Activated CD4-positive, alpha-beta T cell treated with anti-CD3 and anti-CD28 coated beads for 1 hour (primary cell): ENCODE measurements around the gene TUB.

Experiments used
- DNase-seq: peaks from one replicate; pipeline ENCODE4 v3.0.0-alpha.2; 2020

The TUB gene

DNA sequence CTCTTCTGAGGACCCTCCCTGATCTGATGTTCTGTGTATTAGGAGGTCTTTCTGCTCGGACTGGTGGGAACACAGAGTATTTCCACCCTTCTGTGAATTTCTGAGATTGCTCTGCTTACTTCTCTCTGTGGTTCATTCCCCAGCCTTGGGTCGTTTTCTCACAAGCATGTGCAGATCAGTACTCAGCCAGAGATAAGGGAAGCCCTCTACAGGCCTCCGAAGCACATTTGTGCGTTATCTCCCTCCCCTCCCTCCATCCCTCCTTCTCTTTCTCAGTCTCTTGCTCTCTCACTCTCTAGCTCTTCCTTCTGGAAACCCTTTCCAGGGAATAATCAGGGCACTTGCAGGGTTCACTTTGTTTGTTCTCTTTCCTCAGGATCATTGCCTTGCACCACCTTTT lies 35.2 kb upstream of the TUB start:
- no peak for DNase-seq

DNA sequence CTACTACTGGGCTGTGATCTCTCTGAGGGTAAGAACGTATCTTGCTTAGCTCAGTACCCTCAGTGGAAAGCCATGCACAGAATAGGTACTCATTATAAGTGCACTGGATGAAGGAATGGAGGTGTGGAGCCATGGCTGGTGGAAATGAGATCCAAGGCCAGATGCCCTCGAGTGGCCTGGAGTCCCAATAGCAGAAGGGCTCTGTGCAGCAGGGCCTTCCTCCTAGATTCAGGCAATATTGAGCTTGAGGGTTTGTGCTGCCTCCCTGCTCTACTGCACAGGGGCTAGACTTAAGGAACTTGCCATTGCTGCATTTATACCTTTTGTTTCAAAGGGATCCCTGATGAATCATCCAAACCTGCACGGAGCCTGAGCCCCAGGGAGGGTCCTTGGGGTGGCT lies 33.6 kb upstream of the TUB start:
- DNase-seq, result no peak

DNA sequence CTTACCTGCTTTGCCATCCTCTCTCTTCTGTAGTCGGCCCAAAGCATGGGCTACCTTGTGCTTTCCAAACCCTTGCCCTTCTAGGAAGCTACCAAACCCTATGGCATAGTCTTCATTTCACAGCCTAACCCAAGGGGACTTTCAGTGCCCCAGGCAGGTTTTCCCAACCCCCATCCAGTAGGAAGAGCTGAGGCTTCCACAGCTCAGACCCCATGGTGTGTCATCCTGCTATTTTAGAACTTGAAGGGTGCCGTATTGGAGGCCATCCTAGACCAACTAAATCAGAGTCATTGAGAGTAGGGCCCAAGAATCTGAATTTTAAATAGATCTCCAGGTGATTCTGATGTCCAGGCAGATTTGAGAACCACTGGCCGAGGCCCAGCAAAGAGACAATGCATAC lies 31.9 kb upstream of the TUB start:
- no peak for DNase-seq

DNA sequence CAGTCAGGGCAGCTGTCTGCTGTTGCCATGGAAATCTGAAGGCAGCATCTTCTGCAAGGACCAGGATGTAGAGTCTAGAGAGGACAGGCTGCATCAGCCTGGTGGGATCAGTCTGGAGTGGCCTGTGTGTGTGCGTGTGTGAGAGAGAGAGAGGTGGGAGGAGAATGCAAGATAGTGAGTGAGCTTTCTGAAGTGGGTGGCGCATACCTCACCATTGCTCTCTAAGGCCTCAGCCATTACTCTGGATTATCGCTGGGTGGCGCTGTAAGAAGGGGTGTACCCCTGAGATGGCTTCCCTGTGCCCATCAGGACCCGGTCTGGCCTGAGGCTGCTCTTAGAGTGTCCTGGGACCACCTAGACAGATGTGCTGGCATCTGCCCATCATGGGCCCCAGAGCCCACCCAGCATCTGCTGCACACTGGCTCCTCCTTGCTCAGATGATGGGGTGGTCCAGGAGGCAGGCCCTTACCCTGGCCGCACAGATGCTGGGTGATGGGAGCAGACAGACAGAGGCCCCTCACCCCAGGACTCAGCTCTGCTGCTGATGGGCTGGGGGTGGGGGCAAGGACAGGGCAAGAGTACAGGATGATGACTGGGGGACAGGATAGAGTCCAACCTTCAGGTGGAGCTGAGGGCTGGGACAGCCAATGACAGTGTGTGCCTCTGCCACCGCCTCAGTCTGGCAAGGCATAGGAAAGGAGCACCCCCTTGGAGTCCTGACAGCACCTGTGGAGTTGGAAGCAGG lies 25.7 kb upstream of the TUB start:
- DNase-seq, result no peak

DNA sequence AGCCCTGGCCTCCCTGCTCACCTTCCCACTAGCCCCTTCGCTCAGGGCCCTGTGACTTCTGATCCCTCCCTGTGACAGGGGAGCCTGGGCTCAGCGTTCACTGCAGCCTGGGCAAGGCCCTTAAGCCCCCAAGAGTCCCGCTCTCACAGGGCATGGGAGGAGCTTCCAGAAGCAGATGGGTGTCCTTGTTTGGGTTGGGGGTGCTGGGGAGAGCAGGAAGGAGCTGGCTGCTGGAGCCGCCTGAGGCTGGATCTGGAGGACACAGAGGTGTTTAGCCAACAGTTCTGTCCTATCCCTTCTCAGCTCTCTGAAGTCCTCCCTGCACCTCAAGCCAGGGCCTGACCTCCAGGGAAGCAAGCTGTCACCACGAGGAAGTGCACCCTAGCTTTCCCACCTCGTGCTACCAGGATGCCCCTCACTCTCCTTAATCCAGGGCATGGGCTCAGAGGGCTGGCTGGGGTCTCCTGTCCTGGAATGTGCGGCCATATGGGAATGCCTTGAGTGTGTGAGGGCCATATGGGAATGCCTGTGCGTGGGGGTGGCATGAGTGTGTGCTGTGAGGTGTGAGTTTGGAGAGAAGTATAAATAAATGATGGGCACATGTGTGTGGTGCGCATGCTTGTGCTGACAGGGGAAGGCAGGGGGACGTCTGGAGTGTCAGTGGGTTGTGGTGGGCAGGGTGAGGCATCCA lies 25.0 kb upstream of the TUB start:
- DNase-seq, result no peak

DNA sequence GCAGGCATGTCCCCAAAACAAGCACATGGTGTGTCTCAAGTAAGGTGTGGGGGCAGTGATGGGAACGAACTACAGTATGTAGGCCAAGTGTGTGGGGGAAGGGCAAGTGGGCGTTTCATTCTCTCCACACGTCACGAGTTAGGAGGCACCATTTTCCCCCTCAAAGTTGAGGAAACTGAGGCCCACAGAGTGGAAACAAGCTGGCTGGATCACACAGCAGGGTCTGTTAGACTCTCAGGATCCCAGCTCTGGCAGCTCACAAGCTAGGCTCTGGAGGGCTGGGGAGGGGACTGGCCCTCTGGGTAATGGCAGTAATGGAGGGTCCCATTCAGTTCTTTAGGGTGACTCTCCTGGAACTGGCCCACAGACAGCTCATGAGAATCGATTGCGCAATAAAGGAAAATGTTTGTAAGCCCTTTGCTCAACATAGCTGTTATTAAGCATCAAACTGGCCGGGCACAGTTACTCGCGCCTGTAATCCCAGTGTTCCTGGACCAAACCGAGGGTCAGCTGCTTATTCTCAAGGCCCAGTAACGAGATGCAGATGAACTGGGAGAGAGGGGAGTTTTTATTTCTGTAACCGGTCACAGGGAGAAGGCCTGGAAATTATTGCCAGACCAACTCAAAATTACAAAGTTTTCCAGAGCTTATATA lies 24.1 kb upstream of the TUB start:
- no peak for DNase-seq

DNA sequence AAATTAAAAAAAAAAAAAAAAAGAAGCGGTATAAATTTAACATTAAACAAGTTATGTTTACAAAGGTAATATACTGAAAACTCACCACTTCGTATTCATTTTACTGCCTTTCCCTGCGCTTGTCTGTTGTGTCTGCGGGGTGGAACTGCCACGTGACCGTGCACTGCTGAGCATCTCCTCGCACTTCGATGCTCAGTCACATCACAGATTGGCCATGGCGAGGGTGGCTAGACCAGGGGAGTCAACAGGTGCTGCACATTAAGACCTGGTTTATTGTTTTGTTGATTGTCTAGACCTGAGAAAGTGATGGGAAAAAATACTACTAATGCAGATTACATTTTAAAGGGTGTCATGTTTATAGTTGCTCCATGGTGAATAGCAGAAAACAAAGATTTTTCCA lies 22.8 kb upstream of the TUB start:
- DNase-seq, result no peak

DNA sequence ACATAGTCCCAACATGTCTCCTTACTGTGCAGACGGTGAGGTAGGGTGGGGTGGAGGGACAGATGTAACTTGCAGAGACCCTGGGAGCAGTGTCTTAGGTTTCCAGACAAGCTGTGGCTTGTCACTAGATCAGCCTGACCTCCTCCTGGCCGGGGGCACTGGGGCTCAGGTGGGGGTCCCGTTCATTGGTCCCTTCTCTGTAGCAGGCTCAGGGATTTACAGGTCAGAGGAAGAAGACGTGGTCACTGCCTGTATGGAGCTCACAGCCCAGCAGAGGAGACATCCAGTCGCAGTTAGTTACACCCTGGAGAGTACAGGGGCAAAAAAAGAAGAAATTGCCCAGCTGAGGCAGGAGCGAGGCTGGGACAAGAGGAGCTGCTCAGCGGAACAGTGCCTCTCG lies 22.0 kb upstream of the TUB start:
- DNase-seq, result no peak

DNA sequence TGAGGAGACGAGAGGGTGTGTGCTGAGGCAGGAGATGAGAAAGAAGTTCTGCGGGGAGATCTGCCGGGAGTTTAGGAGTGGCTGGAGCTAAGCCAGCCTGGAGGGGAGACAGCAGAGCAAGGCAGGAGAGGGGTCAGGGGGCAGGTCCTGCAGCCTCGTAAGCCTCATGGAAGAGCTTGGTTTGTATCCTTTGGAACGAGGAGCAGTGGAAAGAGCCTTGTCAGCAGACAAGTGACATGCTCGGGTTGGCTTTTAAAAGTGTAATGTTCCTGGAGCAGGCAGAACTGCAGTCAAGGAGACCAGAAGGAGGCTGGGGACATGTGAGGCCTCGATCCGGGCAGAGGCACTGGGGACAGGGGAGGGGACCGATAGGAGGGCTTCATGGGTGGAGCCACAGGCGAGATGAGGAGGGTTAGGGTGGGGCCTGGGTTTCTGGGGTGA lies 21.4 kb upstream of the TUB start:
- no peak for DNase-seq

DNA sequence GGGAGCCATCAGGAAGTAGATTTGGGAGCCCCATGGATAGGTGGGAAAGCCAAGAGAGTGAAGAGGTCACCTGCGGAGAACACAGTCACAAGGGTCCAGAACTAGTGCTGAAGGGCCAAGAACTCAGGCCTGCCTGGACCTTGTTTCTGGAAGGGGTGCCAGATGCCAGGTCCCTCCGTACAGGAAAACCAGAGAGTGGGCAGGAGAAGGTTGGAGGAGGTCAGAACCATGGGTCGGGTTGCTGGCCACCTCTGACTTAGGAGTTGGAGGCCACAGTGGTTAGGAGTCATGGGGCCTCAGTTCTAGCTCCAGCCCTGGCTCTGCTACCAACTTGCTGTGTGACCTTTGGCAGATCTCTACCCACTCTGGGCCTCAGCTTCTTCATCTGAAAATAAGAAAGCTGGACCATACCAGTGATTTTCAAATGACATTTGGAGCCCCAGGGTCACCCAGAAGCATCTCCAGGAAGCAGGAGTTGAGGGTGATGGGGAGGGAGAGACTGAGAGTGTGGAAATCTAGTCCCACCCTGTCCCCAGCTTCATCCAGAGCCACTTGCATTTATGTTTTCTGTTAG lies 20.8 kb upstream of the TUB start:
- DNase-seq, result no peak

DNA sequence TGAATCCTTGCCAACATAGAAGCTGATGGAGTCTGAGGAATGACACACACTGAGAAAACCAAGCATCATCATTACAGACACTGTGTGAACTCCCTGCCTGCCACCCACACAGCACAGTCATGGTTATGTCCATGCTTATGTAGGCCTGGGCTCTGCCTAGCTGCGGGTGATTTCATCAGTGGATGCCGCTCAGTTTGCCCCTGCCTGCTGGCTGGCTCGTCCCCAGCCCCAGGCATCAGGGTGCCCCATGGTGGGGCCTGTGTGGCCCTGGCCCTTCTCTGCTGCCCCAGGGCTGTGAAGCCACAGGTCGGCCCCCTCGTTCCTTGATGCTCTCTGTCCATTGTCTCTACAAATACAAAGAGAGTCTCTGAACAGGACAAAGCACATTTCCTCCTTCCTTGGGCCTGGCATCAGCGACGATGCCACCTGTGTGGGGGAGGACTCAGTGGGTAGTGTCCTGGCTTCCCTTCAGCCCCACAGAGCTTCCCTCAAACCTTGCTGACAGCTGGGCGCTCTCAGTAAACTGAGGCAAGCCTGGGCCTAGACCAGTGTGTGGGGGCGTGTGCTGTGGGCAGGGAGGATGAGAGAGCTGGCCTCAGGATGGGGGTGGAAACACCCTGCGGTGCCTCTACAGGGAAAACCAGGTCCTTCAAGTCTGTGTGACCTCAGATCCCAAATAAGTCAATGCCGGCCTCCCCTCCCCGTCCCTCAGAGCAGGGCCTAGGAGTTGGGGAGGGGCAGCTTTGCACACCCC lies 20.0 kb upstream of the TUB start:
- no peak for DNase-seq

DNA sequence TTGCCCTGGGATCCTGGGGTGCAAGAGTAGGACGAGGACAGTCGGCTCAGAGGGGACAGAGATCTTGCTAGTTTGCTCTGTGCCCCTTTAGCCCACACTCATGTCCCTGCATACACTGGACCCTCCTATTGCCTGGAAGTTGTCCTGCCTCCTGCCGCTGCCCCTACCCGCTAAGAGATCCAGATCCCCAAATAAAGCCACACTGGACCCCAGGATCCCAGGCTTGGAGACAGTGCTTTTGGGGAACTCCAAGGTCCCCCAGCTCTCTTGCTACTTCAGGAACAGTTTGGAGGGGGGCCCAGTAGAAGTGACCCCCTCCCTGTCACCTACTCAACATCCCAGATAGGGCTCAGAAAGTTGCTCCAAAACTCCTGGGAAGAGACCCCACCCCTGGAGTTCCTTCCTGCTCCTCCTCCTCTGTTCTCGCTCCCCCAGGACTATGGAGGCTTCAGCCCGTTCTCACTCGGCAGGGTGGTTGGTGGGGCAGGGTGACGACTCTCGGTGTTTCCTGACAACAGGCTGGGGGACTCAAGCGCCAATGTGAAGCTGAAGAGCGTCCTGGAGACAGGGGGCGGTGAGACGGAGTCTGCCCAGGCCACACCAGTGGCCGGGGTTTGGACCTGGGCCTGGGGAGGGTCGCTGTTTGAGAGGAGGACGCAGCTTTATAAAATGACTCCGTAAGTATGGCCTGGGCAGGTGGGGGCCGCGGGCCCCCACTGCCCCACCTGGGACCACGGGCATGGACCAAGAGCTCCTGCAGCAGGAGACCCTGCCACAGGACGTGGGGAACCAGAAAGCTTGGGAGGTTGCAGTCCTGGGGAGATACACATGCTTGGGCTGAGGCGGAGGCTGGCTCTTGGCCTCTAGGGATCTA lies 19.2 kb upstream of the TUB start:
- DNase-seq, result no peak

DNA sequence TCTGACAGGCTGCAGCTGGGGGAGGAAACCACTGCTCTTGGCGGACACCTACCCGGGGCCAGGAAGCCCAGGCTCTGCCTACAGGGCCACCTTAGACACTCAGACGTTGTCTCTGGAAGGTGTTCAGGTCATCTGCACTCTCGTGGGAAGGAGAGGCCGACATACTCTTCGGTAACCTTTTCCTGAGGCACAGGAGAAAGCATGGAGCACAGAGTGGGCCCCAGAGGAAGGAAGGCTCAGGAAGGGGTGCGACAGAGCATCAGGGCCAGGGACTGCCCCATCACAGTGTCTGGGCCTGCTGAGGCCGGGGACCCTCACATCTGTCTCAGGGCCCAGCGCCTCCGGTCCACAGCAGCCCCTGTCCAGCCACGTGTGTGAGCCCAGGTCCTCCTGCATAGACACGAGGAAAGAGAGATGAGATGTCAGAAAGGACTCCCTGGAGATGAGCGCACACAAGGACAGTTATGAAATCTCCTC lies 18.2 kb upstream of the TUB start:
- no peak for DNase-seq

DNA sequence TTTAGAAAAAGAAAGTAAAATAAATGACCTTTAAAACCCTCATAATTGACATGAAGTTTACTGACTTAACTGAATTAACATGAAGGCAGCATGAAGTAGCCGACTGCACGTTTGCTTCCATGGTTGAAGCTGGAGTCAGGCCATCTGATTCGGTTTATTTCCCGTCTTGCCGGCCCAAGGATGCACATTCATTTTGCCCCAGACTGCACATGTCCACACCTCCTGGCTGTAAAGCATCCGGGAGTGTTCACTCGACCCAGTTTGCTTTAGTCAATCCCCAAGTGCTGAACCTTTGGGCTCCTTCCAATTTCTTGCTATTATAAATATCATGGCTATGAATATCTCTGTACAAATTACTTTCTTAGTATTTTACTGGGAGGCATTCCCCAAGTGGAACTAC lies 17.7 kb upstream of the TUB start:
- DNase-seq, result no peak

DNA sequence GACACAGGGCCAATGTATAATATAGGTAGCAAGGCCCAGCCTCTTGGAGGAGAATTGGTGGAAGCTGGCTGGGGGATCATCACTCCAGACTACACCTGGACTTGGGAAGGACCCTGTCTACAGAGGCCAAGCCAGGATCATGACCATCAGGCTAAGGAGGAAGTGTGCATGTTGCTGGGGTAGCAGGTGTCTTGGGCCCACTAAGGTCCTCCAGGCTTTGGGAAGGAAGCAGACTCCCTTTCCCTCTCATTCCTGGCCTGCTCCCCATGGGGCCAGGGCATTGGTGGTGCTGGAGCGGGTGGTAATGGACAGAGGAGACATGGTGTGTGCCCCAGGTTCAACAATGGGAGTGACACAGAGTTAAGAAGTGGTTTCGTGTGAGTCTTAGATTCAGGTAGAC lies 16.0 kb upstream of the TUB start:
- DNase-seq, result no peak

DNA sequence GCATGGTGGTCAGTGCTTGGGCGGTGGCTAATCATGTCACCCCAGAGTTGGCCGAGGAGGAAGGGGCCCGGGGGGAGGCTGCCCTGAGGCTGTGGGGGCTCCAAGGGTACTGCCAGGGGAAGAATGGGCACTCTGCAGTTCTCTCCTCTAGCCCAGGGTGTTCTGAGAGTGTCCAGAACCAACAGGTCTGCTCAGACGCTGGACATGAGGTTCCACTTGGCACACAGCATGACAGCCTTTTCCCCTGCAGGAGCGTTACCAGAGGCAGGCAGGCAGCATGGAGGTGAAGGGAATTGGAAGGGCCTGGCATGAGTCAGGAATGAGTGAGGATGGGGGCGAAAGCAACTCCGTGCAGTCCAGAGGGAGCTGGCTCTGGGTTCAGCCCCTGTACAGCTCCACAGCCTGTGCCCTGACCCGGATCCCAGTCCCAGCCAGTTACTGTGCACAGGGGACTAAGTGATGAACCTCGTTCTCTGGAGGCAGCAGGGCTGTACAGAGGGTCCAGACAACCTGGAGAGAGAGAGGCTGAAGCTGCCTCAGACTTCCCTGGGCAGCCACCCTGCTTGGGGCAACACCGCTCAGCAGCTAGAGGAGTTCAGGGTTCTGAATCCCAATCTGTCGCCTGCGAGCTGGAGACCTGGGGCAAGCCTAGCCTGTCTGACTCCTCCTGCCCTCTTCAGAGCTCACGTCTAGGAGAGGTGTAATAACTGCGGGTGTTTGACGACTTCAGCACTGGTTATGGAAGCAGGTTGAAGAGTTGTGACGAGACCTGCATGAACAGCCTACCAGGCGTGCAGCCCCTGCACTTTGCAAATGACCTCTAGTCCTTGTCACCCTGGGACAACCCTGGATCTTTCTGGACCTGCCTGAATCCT lies 14.7 kb upstream of the TUB start:
- DNase-seq, result no peak

DNA sequence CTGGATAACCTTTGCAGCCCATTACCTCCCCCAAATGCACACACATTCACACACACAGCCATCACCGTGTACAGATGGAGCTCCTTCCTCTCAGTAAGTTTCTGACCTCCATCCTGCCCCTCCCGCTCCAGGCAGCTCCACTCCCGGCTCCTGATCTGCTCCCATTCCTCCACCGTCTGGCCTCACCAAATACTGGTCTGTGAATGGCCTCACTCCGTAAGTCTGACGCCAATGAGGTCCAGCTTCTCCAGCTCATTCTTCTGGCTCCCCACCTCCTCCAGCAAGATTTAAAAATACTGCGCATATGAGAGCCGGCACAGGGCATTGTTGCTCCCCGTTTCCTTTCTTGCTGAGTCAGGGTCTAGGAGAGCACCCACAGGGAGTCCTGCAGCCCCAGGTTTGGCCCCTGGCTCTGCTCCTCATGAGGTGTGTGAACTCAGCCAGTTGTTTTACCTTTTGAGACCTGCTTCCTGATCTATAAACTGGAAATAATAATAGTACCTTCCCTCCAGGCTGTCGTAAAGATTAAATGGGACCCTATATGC lies 14.0 kb upstream of the TUB start:
- DNase-seq, result no peak

DNA sequence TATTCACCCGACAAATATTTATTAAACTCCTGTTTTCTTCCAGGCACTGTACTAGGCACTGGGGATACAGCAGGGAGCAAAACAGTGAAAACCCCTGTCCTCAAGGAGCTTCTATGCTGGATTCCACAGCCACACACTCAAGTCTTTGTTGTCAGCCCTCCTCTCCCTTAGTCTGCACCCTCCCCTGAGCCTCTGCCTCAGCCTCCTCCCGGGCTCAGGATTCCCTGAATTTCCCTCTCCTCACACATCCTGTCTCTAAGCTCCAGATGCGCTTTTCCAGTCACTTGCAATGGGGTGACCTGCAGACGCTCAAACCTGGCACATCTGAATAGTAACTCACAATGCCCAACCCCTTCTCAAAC lies 13.5 kb upstream of the TUB start:
- DNase-seq, result no peak

DNA sequence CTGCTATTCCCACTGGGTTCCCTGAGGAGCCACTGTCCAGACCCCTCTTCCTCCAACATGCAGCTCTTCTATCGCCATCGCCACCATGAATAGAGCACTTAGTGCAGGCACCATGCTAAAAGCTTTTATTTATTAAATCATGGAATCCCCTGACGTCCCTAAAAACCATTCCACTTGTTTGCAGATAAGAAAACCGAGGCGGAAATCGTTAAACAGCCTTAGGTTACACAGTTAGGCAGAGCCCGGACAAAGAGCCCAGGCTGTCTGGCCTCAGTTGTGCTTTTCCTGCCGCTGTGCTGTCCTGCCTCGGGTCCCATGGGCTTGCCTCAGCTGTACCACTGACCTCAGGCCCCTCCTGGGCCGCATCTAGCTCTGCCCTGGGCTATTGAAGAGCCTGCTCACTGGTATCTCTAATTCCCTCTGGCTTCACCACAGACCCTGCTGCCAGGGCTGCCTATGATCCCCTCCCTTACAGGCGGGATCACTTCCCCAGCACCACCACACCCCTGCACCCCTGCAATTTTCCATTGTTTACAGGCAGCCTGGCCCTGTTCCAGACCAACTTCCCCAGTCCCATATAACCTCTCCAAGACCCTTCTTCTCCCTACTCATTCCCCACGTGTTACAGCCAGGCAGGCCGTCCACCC lies 13.0 kb upstream of the TUB start:
- DNase-seq, result no peak

DNA sequence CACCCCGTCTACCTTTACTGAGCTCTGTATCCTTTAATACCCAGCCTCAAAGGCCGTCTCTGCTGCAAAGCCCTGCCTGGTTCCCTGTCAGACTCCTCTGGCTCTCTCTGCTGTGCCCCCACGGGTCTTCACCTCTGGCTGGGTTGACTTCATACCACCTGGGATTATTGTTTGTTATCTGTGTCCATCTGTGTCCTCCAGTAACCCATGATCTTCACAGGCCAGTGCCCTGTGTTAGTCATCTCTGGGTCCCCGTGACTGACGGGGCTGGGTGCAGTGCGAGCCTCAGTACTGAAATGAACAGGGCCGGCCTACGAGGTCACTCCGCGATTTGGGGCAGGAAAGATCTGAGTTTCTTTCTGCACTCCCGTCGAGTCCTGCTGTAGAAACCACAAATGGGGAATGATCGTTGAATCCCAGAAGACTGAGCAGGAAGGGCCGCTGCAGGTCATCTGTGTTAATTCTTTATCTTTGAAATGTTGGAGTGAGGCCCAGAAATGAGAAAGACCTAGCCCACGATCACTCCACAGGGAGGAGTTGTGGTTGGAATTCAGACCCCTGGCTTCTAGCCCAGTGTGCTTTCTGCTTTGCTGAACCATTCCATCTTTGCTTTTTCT lies 12.3 kb upstream of the TUB start:
- no peak for DNase-seq
